ENCODE data around the gene ELMOD3.

- TF ChIP-seq CTCF (IDR thresholded peaks at IDR 0.05) (no peak), RORB (CRISPR knock-in tag; IDR thresholded peaks at IDR 0.05) (no peak), MAX (CRISPR knock-in tag; IDR thresholded peaks at IDR 0.05) (no peak), ZBTB43 (CRISPR knock-in tag; IDR thresholded peaks at IDR 0.05) (no peak), ETV6 (CRISPR knock-in tag; IDR thresholded peaks at IDR 0.05) (no peak), ATF3 (CRISPR knock-in tag; conservative IDR thresholded peaks at IDR 0.05) (no peak), STAT6 (CRISPR knock-in tag; conservative IDR thresholded peaks at IDR 0.05; ENCODE audit: low read depth) (no peak), CREB1 (CRISPR knock-in tag; IDR thresholded peaks at IDR 0.05) (no peak), MYBL2 (CRISPR knock-in tag; IDR thresholded peaks at IDR 0.05) (no peak), NFYB (CRISPR knock-in tag; conservative IDR thresholded peaks at IDR 0.05; ENCODE audit: low read depth) (no peak), ZNF317 (CRISPR knock-in tag; IDR thresholded peaks at IDR 0.05; ENCODE audit: borderline replicate concordance, low read depth) (no peak), ATF2 (CRISPR knock-in tag; IDR thresholded peaks at IDR 0.05; ENCODE audit: borderline replicate concordance, low read depth) (no peak)
Measured at GRCh38 chr2:85377083-85377482, 22.5 kb downstream of the ELMOD3 start.
